GM18507 (cell line): ENCODE measurements around the gene DLGAP4.
"Not testable (repeated sequence)": the region's sequence is repeated elsewhere in the genome, so short reads cannot be mapped to it uniquely, and the experiment has no call there.

Experiments
- DNase-seq: peaks from one replicate; pipeline ENCODE4 v3.0.0; 2011; ENCODE audit warnings: low read depth; ENCODE audit not compliant: insufficient read length; ENCODE audit errors: extremely low spot score
- FAIRE-seq: peaks from 2 replicates; lab custom pipeline; 2011; peaks lifted over from hg19 to GRCh38; lab: Jason Lieb, UNC

DLGAP4 gene

DNA sequence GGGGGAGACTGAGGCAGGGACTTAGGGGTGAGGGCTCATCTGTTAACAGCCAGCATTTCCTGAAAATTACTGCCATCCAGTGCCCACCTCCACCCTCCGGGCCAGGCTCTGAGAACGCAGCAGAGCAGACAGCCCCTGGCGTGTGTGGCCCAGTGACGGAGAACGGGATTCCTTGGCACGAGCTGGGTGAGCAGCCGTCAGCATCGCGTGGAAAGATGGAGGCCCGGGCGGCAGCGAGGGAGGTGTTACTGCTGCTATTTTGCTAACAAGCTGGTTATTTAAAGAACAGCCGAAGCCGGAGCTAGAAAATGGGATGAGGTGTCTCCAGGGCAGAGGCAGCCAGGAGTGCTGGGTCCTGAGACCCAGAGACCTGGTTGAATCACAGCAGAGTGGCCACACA, 62.7 kb downstream of the DLGAP4 start:
- DNase-seq (no peak), FAIRE-seq (no peak)

DNA sequence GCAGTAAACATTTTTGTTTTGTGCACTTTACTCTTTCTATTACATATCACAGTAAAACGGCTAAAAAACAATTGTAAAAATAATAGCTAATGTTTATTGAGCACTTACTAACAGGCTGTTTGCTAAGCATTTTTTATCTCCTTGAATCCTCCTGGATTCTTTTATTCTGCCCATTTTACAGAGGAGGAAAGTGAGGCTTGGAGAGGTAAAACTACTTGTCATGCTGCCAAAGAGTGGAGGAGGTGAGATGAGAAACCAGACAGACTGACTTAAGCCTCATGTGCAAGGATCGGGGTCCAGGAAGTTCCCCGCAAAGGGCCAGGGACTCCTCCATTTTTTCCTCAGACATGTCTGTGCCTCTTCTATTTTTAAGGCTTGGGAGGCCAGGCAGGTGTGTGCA, 63.6 kb downstream of the DLGAP4 start:
- no peak for DNase-seq
- FAIRE-seq: no peak

DNA sequence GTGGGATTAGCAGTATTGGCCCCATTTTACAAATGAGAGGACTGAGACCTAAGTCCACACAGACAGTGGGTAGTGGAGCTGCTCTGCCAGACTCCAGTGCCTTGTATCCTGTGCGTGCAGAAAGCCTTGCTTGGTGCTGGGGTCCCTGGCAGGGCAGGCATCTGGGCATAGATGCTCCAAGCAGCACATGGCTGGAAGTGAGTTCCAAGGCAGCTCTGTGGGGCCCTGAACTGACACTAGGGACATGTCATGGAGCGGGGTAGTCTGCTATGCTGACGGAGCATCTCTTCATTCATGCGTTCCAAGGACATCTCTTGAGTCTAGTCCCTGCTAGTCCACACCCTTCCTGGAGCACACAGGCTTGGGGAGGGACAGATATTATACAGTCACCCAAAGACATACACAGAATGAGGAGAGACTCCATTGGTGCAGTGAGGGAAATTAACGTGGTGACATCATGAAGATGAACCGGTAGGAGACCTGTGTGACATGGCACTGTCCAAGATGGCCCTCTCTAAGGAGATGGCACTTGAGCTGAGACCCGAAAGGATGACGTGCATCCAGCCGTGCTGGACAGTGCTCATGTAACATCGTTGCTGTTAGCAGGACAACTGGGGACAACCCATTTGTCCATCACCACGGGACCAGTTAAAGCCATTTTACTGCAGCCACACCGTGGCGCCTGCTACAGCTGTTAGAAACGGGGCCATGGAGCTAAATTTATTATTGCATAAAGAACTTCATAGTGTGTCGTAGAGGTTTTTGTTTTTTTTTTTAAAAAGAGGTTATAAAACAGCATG, 65.1 kb downstream of the DLGAP4 start:
- FAIRE-seq (no peak), DNase-seq (no peak)

DNA sequence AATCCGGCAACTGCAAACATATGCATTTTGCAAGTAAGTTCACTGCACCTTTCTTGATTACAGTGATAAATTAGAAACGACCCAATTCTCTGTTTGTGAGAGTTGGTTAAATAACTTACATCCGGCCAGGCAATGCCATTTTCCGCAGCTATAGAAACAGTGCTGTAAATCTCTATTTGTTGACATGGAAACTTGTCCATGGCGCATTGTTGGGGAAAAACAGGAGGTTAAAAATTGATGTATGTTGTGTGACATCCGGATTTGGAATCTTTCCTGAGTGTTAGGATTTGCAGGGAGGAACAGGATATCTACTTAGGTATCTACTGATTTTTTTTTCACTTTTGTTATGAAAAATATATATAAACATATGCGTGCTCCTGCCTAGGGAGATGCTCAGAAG, 66.5 kb downstream of the DLGAP4 start:
- DNase-seq (no peak), FAIRE-seq (no peak)

DNA sequence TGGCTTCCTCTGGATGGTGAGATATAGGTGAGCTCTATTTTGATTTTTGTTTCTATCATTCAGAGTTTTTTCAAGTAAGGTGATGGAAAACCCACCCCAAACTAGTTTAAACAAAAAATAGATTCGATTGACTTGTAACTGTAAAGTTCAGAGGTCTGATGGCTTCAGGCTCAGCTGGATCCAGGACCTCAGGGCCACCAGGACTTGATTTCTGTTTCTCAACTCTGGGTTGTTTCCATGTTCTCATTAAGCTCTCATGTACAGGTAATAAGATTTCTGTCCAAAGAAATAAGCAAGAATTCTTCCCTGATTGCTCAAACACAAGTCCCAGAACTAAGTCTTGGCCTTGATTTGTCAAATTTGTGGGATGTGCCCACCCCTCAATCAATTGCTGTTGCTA, 67.0 kb downstream of the DLGAP4 start:
- DNase-seq (no peak), FAIRE-seq (no peak)

GRCh38 chr20:36374995-36375394, 68.9 kb downstream of the DLGAP4 start:
- FAIRE-seq: no peak
- no peak for DNase-seq

- no peak for FAIRE-seq
- DNase-seq: no peak
Measured at GRCh38 chr20:36377348-36378326, 71.5 kb downstream of the DLGAP4 start.

GRCh38 chr20:36378686-36379085, 72.5 kb downstream of the DLGAP4 start:
- DNase-seq: no peak
- FAIRE-seq: no peak

GRCh38 chr20:36379914-36380313, 73.8 kb downstream of the DLGAP4 start:
- FAIRE-seq, DNase-seq: not testable (repeated sequence)

GRCh38 chr20:36384022-36384619, 78.0 kb downstream of the DLGAP4 start:
- no peak for FAIRE-seq

GRCh38 chr20:36385503-36385902, 79.4 kb downstream of the DLGAP4 start:
- no peak for DNase-seq
- FAIRE-seq: no peak

More at GRCh38 chr20:36384022-36384619, 78.0 kb downstream of the DLGAP4 start:
- DNase-seq: no peak

- FAIRE-seq (no peak), DNase-seq (no peak)
Measured at GRCh38 chr20:36386236-36386635, 80.1 kb downstream of the DLGAP4 start.

DNA sequence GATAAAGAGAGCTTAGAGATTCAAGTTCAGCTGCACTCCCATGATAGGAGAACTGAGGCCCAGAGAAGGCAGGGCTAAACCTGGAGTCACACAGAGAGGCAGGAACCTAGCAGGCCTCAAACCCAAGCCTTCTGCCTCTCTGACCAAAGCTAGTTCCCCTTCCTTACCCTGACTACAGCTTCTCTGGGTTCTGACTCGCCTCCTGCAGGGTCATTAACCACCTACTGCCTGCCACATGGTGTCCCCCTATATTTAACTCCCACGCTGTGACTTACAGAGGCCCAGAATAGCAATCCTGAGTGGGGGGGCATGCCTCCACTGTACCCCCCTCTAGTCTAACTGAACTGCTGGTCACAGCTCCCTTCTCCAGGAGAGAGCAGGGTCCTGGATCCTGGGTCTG, 84.1 kb downstream of the DLGAP4 start:
- no peak for DNase-seq
- FAIRE-seq: no peak

- DNase-seq (no peak), FAIRE-seq (no peak)
Measured at GRCh38 chr20:36390719-36391415, 84.7 kb downstream of the DLGAP4 start.

GRCh38 chr20:36391456-36391855, 85.3 kb downstream of the DLGAP4 start:
- FAIRE-seq (no peak), DNase-seq (no peak)

GRCh38 chr20:36391955-36392354, 85.8 kb downstream of the DLGAP4 start:
- no peak for FAIRE-seq
- no peak for DNase-seq

DNA sequence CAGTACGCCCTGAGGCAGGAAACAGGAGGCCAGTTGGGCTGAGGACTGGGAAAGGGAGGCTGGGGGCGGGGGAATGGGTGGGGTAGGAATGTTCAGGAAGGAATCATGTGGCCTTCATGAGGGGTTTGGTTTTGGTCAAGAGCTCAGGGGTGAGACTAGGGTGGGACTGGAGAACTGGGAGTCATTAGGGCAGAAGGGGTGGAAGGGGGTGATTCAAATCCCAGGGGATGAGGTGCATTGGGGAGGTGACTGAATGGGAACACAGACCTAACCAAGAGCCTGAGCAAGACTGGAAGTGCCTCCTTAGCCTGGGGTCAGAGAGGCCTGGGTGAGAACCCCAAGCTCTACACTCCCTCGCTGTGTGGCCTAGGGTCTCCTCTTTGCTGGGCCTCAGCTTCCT, 86.8 kb downstream of the DLGAP4 start:
- DNase-seq: no peak
- FAIRE-seq: no peak

- FAIRE-seq (no peak), DNase-seq (no peak)
Measured at GRCh38 chr20:36394340-36394965, 88.3 kb downstream of the DLGAP4 start.

DNA sequence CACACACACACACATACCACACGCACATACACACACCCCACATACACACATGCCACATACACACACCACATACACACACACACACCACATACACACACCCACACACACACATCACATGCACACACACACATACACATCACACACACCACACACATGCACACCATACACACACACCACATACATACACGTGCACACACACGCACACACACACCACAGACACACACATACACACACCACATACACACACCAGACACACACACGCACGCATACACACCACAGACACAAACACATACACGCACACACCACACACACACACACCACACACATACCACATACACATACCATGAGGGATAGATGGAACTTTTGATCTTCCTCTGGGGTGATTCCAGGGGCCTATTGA, 90.2 kb downstream of the DLGAP4 start:
- FAIRE-seq: no peak
- no peak for DNase-seq
